ENCODE data around the gene BEST1. TPM values are rescaled to one million over a fixed set of nuclear protein-coding genes. Genes with fewer than 3 reads are reported as not detected.

The BEST1 gene
- polyA plus RNA-seq, 2 donors, result 1.2 to 3.8 TPM

GRCh38 chr11:61923166-61924063, 26.7 kb upstream of the BEST1 start:
- peaks cover 0 to 2% of the 10 kb centered on the region in 2 donors for H3K4me1 ChIP-seq (ENCODE audit: control insufficient read depth in 2 of 2, insufficient read depth in 2 of 2, low read length in 1 of 2)
- WGBS, 2 donors, result 38 to 42% methylated on average over 18 of the region's 18 CpGs

GRCh38 chr11:61924064-61924455, 26.1 kb upstream of the BEST1 start:
- Histone ChIP-seq H3K4me1 (ENCODE audit: control insufficient read depth in 2 of 2, insufficient read depth in 2 of 2, low read length in 1 of 2) (peaks cover 0 to 2% of the 10 kb centered on the region in 2 donors), H3K36me3 (ENCODE audit: control insufficient read depth in 2 of 2, insufficient read depth in 2 of 2, low read length in 1 of 2) (no peaks in the 10 kb centered on the region), H3K27me3 (ENCODE audit: control insufficient read depth in 1 of 2, insufficient read depth in 2 of 2, low read length in 2 of 2) (no peaks in the 10 kb centered on the region), H3K9me3 (ENCODE audit: control insufficient read depth in 2 of 2, insufficient read depth in 1 of 2, low read depth in 1 of 2, low read length in 1 of 2) (no peaks in the 10 kb centered on the region), H3K27ac (ENCODE audit: low read depth in 2 of 2, low read length in 1 of 2) (peak overlapping the region; percentile 62 to 78), H3K4me3 (ENCODE audit: low read depth in 1 of 2, low read length in 2 of 2) (no peak overlapping the region)
- WGBS, 2 donors, result 64 to 74% methylated on average over 6 of the region's 6 CpGs

More at GRCh38 chr11:61923166-61924063, 26.7 kb upstream of the BEST1 start:
- Histone ChIP-seq H3K9me3 (ENCODE audit: control insufficient read depth in 2 of 2, insufficient read depth in 1 of 2, low read depth in 1 of 2, low read length in 1 of 2) (no peaks in the 10 kb centered on the region), H3K4me3 (ENCODE audit: low read depth in 1 of 2, low read length in 2 of 2) (no peak overlapping the region), H3K27me3 (ENCODE audit: control insufficient read depth in 1 of 2, insufficient read depth in 2 of 2, low read length in 2 of 2) (no peaks in the 10 kb centered on the region), H3K27ac (ENCODE audit: low read depth in 2 of 2, low read length in 1 of 2) (peak overlapping the region; percentile 62 to 78), H3K36me3 (ENCODE audit: control insufficient read depth in 2 of 2, insufficient read depth in 2 of 2, low read length in 1 of 2) (no peaks in the 10 kb centered on the region)

GRCh38 chr11:61925736-61926135, 24.4 kb upstream of the BEST1 start:
- Histone ChIP-seq H3K27ac (ENCODE audit: low read depth in 2 of 2, low read length in 1 of 2) (no peak overlapping the region), H3K36me3 (ENCODE audit: control insufficient read depth in 2 of 2, insufficient read depth in 2 of 2, low read length in 1 of 2) (no peaks in the 10 kb centered on the region)
- 86 to 92% methylated on average over 2 of the region's 2 CpGs for WGBS, 2 donors

GRCh38 chr11:61926235-61926634, 23.9 kb upstream of the BEST1 start:
- 94 to 99% methylated on average over 3 of the region's 3 CpGs for WGBS, 2 donors

More at GRCh38 chr11:61925736-61926135, 24.4 kb upstream of the BEST1 start:
- no peak overlapping the region for H3K4me3 ChIP-seq (ENCODE audit: low read depth in 1 of 2, low read length in 2 of 2)
- no peaks in the 10 kb centered on the region for H3K9me3 ChIP-seq (ENCODE audit: control insufficient read depth in 2 of 2, insufficient read depth in 1 of 2, low read depth in 1 of 2, low read length in 1 of 2)
- no peaks in the 10 kb centered on the region for H3K27me3 ChIP-seq (ENCODE audit: control insufficient read depth in 1 of 2, insufficient read depth in 2 of 2, low read length in 2 of 2)
- peaks cover 0 to 2% of the 10 kb centered on the region in 2 donors for H3K4me1 ChIP-seq (ENCODE audit: control insufficient read depth in 2 of 2, insufficient read depth in 2 of 2, low read length in 1 of 2)

GRCh38 chr11:61927501-61927900, 22.6 kb upstream of the BEST1 start:
- no peak overlapping the region for H3K27ac ChIP-seq (ENCODE audit: low read depth in 2 of 2, low read length in 1 of 2)
- WGBS, 2 donors, result 95 to 97% methylated on average over 1 of the region's 1 CpG
- no peaks in the 10 kb centered on the region for H3K9me3 ChIP-seq (ENCODE audit: control insufficient read depth in 2 of 2, insufficient read depth in 1 of 2, low read depth in 1 of 2, low read length in 1 of 2)
- peaks cover 0 to 2% of the 10 kb centered on the region in 2 donors for H3K4me1 ChIP-seq (ENCODE audit: control insufficient read depth in 2 of 2, insufficient read depth in 2 of 2, low read length in 1 of 2)
- H3K36me3 ChIP-seq (ENCODE audit: control insufficient read depth in 2 of 2, insufficient read depth in 2 of 2, low read length in 1 of 2), result no peaks in the 10 kb centered on the region
- no peaks in the 10 kb centered on the region for H3K27me3 ChIP-seq (ENCODE audit: control insufficient read depth in 1 of 2, insufficient read depth in 2 of 2, low read length in 2 of 2)
- no peak overlapping the region for H3K4me3 ChIP-seq (ENCODE audit: low read depth in 1 of 2, low read length in 2 of 2)

More at GRCh38 chr11:61926235-61926634, 23.9 kb upstream of the BEST1 start:
- H3K36me3 ChIP-seq (ENCODE audit: control insufficient read depth in 2 of 2, insufficient read depth in 2 of 2, low read length in 1 of 2), result no peaks in the 10 kb centered on the region
- no peaks in the 10 kb centered on the region for H3K9me3 ChIP-seq (ENCODE audit: control insufficient read depth in 2 of 2, insufficient read depth in 1 of 2, low read depth in 1 of 2, low read length in 1 of 2)
- no peaks in the 10 kb centered on the region for H3K27me3 ChIP-seq (ENCODE audit: control insufficient read depth in 1 of 2, insufficient read depth in 2 of 2, low read length in 2 of 2)
- no peak overlapping the region for H3K27ac ChIP-seq (ENCODE audit: low read depth in 2 of 2, low read length in 1 of 2)
- peaks cover 0 to 2% of the 10 kb centered on the region in 2 donors for H3K4me1 ChIP-seq (ENCODE audit: control insufficient read depth in 2 of 2, insufficient read depth in 2 of 2, low read length in 1 of 2)
- no peak overlapping the region for H3K4me3 ChIP-seq (ENCODE audit: low read depth in 1 of 2, low read length in 2 of 2)

- Histone ChIP-seq H3K36me3 (ENCODE audit: control insufficient read depth in 2 of 2, insufficient read depth in 2 of 2, low read length in 1 of 2) (no peaks in the 10 kb centered on the region), H3K27ac (ENCODE audit: low read depth in 2 of 2, low read length in 1 of 2) (no peak overlapping the region), H3K27me3 (ENCODE audit: control insufficient read depth in 1 of 2, insufficient read depth in 2 of 2, low read length in 2 of 2) (no peaks in the 10 kb centered on the region), H3K9me3 (ENCODE audit: control insufficient read depth in 2 of 2, insufficient read depth in 1 of 2, low read depth in 1 of 2, low read length in 1 of 2) (no peaks in the 10 kb centered on the region), H3K4me1 (ENCODE audit: control insufficient read depth in 2 of 2, insufficient read depth in 2 of 2, low read length in 1 of 2) (no peaks in the 10 kb centered on the region), H3K4me3 (ENCODE audit: low read depth in 1 of 2, low read length in 2 of 2) (no peak overlapping the region)
Observed at GRCh38 chr11:61928606-61929005, 21.5 kb upstream of the BEST1 start.

GRCh38 chr11:61930933-61931332, 19.2 kb upstream of the BEST1 start:
- no peak overlapping the region for H3K27ac ChIP-seq (ENCODE audit: low read depth in 2 of 2, low read length in 1 of 2)
- no peaks in the 10 kb centered on the region for H3K36me3 ChIP-seq (ENCODE audit: control insufficient read depth in 2 of 2, insufficient read depth in 2 of 2, low read length in 1 of 2)
- H3K9me3 ChIP-seq (ENCODE audit: control insufficient read depth in 2 of 2, insufficient read depth in 1 of 2, low read depth in 1 of 2, low read length in 1 of 2), result no peaks in the 10 kb centered on the region
- no peak overlapping the region for H3K4me3 ChIP-seq (ENCODE audit: low read depth in 1 of 2, low read length in 2 of 2)
- no peaks in the 10 kb centered on the region for H3K27me3 ChIP-seq (ENCODE audit: control insufficient read depth in 1 of 2, insufficient read depth in 2 of 2, low read length in 2 of 2)
- no peaks in the 10 kb centered on the region for H3K4me1 ChIP-seq (ENCODE audit: control insufficient read depth in 2 of 2, insufficient read depth in 2 of 2, low read length in 1 of 2)
- WGBS, 2 donors, result 88 to 93% methylated on average over 3 of the region's 3 CpGs

- Histone ChIP-seq H3K27ac (ENCODE audit: low read depth in 2 of 2, low read length in 1 of 2) (no peak overlapping the region), H3K4me3 (ENCODE audit: low read depth in 1 of 2, low read length in 2 of 2) (no peak overlapping the region), H3K4me1 (ENCODE audit: control insufficient read depth in 2 of 2, insufficient read depth in 2 of 2, low read length in 1 of 2) (no peaks in the 10 kb centered on the region), H3K9me3 (ENCODE audit: control insufficient read depth in 2 of 2, insufficient read depth in 1 of 2, low read depth in 1 of 2, low read length in 1 of 2) (no peaks in the 10 kb centered on the region), H3K27me3 (ENCODE audit: control insufficient read depth in 1 of 2, insufficient read depth in 2 of 2, low read length in 2 of 2) (no peaks in the 10 kb centered on the region), H3K36me3 (ENCODE audit: control insufficient read depth in 2 of 2, insufficient read depth in 2 of 2, low read length in 1 of 2) (no peaks in the 10 kb centered on the region)
- 76 to 80% methylated on average over 2 of the region's 2 CpGs for WGBS, 2 donors
Observed at GRCh38 chr11:61935861-61936260, 14.3 kb upstream of the BEST1 start.

- Histone ChIP-seq H3K9me3 (ENCODE audit: control insufficient read depth in 2 of 2, insufficient read depth in 1 of 2, low read depth in 1 of 2, low read length in 1 of 2) (no peaks in the 10 kb centered on the region), H3K4me1 (ENCODE audit: control insufficient read depth in 2 of 2, insufficient read depth in 2 of 2, low read length in 1 of 2) (no peaks in the 10 kb centered on the region), H3K27ac (ENCODE audit: low read depth in 2 of 2, low read length in 1 of 2) (no peak overlapping the region), H3K27me3 (ENCODE audit: control insufficient read depth in 1 of 2, insufficient read depth in 2 of 2, low read length in 2 of 2) (no peaks in the 10 kb centered on the region), H3K4me3 (ENCODE audit: low read depth in 1 of 2, low read length in 2 of 2) (no peak overlapping the region), H3K36me3 (ENCODE audit: control insufficient read depth in 2 of 2, insufficient read depth in 2 of 2, low read length in 1 of 2) (no peaks in the 10 kb centered on the region)
- 90 to 93% methylated on average over 10 of the region's 10 CpGs for WGBS, 2 donors
Observed at GRCh38 chr11:61940466-61940865, 9.7 kb upstream of the BEST1 start.

GRCh38 chr11:61945191-61945590, 5.0 kb upstream of the BEST1 start:
- H3K9me3 ChIP-seq (ENCODE audit: control insufficient read depth in 2 of 2, insufficient read depth in 1 of 2, low read depth in 1 of 2, low read length in 1 of 2), result no peaks in the 10 kb centered on the region
- no peaks in the 10 kb centered on the region for H3K27me3 ChIP-seq (ENCODE audit: control insufficient read depth in 1 of 2, insufficient read depth in 2 of 2, low read length in 2 of 2)
- no peaks in the 10 kb centered on the region for H3K4me1 ChIP-seq (ENCODE audit: control insufficient read depth in 2 of 2, insufficient read depth in 2 of 2, low read length in 1 of 2)
- 90 to 91% methylated on average over 13 of the region's 13 CpGs for WGBS, 2 donors
- H3K27ac ChIP-seq (ENCODE audit: low read depth in 2 of 2, low read length in 1 of 2), result no peak overlapping the region
- no peaks in the 10 kb centered on the region for H3K36me3 ChIP-seq (ENCODE audit: control insufficient read depth in 2 of 2, insufficient read depth in 2 of 2, low read length in 1 of 2)
- H3K4me3 ChIP-seq (ENCODE audit: low read depth in 1 of 2, low read length in 2 of 2), result no peak overlapping the region
